WI38 (cell line): ENCODE results near the gene ATXN7L1.
A peak's percentile ranks its signal among the peaks of the same experiment; 100 is the strongest.

ENCODE experiments used
- H3K4me3 ChIP-seq: 2 replicates; pipeline ENCODE4 v1.5.1; 2011; ENCODE audit warnings: low read depth, mild to moderate bottlenecking, control low read depth, low read length
- CTCF ChIP-seq: IDR thresholded peaks from 2 replicates; pipeline ENCODE4 v1.5.1; 2012; ENCODE audit warnings: low read depth, mild to moderate bottlenecking, control low read depth, low read length

ATXN7L1 gene

GRCh38 chr7:105590793-105591192, 285.6 kb downstream of the ATXN7L1 start:
- H3K4me3 ChIP-seq = no peak overlapping the region
- no peak for TF ChIP-seq CTCF

- TF ChIP-seq CTCF = peak; percentile 49; the same call in 1 of the 2 replicates
- H3K4me3 ChIP-seq = no peak overlapping the region
These were observed 286.9 kb downstream of the ATXN7L1 start for GRCh38 chr7:105589356-105590077.

GRCh38 chr7:105587909-105588635, 288.3 kb downstream of the ATXN7L1 start:
- TF ChIP-seq CTCF = no peak
- no peak overlapping the region for H3K4me3 ChIP-seq

GRCh38 chr7:105585850-105586500, 290.4 kb downstream of the ATXN7L1 start:
- no peak overlapping the region for H3K4me3 ChIP-seq
- TF ChIP-seq CTCF = no peak

- H3K4me3 ChIP-seq = no peak overlapping the region
- no peak for TF ChIP-seq CTCF
These were observed 292.2 kb downstream of the ATXN7L1 start for GRCh38 chr7:105584165-105584564.

GRCh38 chr7:105583061-105583460, 293.3 kb downstream of the ATXN7L1 start:
- no peak for TF ChIP-seq CTCF
- no peak overlapping the region for H3K4me3 ChIP-seq
